Coronary artery (tissue), 2 donors: Measurements from ENCODE around the gene C2CD4A.

ENCODE experiments used
- DNase-seq: peaks from one replicate; pipeline ENCODE4 v3.0.0-alpha.2; 2017; ENCODE audit warnings: low spot score
- H3K27ac ChIP-seq, 2 donors: fragments of 200-600 bp; sonication (generic); one replicate each; pipeline ENCODE4 v1.5.1; 2016 to 2019
- H3K4me3 ChIP-seq: fragments of 200-600 bp; sonication (generic); 2 replicates; pipeline ENCODE4 v1.5.1; 2016; ENCODE audit warnings: mild to moderate bottlenecking, moderate library complexity
- TF ChIP-seq, protein P1 (sequence below): fragments of 200-600 bp; sonication (generic); IDR thresholded peaks from one replicate; pipeline ENCODE4 v1.5.1; 2019; ENCODE audit warnings: antibody characterized with exemption

Gene C2CD4A

GRCh38 chr15:62060113-62060895 lies 6.5 kb upstream of the C2CD4A start, which contains the start of gene VPS13C:
Gene VPS13C, minus strand, starts transcription at chr15:62060447. Its CDS starts 73 bp downstream, at chr15:62060374.
- H3K4me3 ChIP-seq = peak within 1 kb of the TSS; percentile 92
- peak within 1 kb of the TSS; percentile 90 to 94 for H3K27ac ChIP-seq
- TF ChIP-seq, protein P1, sequence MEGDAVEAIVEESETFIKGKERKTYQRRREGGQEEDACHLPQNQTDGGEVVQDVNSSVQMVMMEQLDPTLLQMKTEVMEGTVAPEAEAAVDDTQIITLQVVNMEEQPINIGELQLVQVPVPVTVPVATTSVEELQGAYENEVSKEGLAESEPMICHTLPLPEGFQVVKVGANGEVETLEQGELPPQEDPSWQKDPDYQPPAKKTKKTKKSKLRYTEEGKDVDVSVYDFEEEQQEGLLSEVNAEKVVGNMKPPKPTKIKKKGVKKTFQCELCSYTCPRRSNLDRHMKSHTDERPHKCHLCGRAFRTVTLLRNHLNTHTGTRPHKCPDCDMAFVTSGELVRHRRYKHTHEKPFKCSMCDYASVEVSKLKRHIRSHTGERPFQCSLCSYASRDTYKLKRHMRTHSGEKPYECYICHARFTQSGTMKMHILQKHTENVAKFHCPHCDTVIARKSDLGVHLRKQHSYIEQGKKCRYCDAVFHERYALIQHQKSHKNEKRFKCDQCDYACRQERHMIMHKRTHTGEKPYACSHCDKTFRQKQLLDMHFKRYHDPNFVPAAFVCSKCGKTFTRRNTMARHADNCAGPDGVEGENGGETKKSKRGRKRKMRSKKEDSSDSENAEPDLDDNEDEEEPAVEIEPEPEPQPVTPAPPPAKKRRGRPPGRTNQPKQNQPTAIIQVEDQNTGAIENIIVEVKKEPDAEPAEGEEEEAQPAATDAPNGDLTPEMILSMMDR = peak; percentile 51
- peak; percentile 95 for DNase-seq

DNA sequence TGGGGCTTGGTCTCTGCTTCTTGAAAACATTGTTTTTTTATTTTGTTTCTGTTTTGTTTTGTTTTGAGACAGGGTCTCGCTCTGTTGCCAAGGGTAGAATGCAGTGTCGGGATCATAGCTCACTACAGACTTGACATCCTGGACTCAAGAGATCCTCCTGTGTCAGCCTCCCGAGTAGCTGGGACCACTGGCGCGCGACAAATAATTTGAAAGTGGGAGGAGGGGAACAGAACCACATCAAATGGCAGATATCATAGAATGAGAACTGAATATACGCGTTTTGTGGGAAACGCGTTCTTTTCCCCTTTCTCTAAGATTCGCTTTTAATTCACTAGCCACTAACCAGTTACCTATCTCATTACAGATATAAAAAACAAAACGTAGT lies 5.9 kb upstream of the C2CD4A start:
- Histone ChIP-seq H3K4me3 (peak overlapping the region; percentile 92), H3K27ac (peak overlapping the region; percentile 90 to 94)
- no peak for DNase-seq
- TF ChIP-seq, protein P1 = no peak

DNA sequence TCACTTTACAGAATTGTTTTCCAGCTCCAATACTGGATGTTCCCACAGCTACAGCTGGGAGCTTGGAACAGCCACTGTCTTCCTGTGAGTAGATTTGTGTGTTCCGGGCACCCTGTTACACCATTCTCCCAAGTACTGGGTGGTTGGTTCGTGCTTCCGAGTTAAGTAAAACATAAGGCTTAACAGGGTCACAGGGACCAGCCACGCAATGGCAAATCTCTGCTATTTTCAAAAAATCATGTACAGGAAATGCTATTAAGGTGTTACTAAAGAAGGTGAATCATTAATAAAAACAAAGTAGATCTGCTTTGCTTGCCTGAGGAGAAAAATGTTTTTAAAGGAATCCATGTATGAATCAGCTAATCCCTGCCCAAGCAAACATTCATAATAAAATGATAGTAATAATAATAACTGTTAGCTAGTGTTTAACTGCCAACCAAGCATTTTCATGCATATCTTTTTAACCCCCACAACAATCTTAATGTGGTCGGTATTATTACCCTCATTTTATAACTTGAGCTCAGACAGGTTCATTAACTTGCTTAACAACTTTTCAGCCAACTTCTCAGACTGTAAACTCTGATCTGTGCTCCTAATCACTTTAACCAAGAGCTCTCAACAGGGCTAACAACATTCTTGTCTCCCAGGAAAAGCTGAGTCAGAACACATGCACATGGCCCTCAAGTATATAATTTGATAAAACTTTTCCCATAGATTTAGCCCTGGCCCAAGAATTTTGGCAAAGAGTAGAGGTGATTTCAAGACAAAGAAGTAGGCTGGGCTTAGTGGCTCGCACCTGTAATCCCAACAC lies 2.7 kb upstream of the C2CD4A start:
- TF ChIP-seq, protein P1 = no peak
- peak overlapping the region in 1 of 2 donors; percentile 9 for H3K27ac ChIP-seq
- H3K4me3 ChIP-seq = no peak overlapping the region
- DNase-seq = no peak

- peak overlapping the region in 1 of 2 donors; percentile 71 for H3K27ac ChIP-seq
Observed at GRCh38 chr15:62067448-62068044, 769 bp downstream of the C2CD4A start.

DNA sequence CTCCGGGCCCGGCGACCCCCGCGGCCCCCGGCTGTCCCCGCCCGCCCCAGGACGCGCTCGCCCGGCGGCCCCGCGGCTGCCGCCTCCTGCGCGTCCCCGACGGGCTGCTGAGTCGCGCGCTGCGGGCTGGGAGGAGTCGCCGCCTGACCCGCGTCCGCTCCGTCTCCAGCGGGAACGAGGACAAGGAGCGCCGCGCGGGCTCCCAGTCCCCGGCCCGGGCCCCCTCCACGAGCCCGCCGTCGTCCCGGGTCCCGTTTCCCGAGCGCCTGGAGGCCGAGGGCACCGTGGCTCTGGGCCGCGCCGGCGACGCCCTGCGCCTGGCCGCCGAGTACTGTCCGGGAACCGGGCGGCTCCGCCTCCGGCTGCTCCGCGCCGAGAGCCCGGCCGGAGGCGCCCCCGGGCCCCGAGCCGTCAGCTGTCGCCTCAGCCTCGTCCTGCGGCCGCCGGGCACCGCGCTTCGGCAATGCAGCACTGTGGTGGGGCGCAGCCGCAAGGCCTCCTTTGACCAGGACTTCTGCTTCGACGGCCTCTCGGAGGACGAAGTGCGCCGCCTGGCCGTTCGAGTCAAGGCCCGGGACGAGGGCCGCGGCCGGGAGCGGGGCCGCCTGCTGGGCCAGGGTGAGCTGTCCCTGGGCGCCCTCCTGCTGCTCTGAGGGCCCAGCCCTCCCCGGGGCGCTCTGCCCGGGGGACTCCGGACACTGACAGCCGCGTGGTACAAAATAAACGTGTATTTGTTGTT lies 1.5 kb downstream of the C2CD4A start:
- TF ChIP-seq, protein P1 = peak; percentile 13
- H3K27ac ChIP-seq = peak overlapping the region; percentile 12 to 71
- H3K4me3 ChIP-seq = peak overlapping the region; percentile 74
- no peak for DNase-seq

More at GRCh38 chr15:62067448-62068044, 769 bp downstream of the C2CD4A start:
- TF ChIP-seq, protein P1 = no peak
- DNase-seq = no peak
- peak overlapping the region; percentile 74 for H3K4me3 ChIP-seq

GRCh38 chr15:62068810-62069167 lies 2.0 kb downstream of the C2CD4A start:
- DNase-seq = no peak
- peak overlapping the region in 1 of 2 donors; percentile 71 for H3K27ac ChIP-seq
- H3K4me3 ChIP-seq = peak overlapping the region; percentile 74
- TF ChIP-seq, protein P1 = no peak
